ENCODE measurements around the gene UBXN11. TPM values are rescaled to one million over a fixed set of nuclear protein-coding genes. Genes with fewer than 3 reads are reported as not detected.

Gene UBXN11
- total RNA-seq, 1 donor from 2014 or later, result 12.8 TPM

- H3K27ac ChIP-seq (ENCODE audit: low read depth, low read length), result no peak overlapping the region
Measured at GRCh38 chr1:26307363-26307781, 936 bp upstream of the UBXN11 start.

GRCh38 chr1:26305667-26306289, 658 bp downstream of the UBXN11 start:
- Histone ChIP-seq H3K4me3 (ENCODE audit: insufficient read depth, low read depth, low read length) (peak overlapping the region; percentile 92), H3K9ac (ENCODE audit: low read length) (peak overlapping the region; percentile 90), H3K9me3 (ENCODE audit: insufficient read depth, low read depth, low read length) (no peaks in the 10 kb centered on the region), H3K4me2 (ENCODE audit: low read length) (peak overlapping the region; percentile 95), H3K27ac (ENCODE audit: low read depth, low read length) (peak overlapping the region; percentile 73), H4K20me1 (ENCODE audit: insufficient read depth, low read length) (no peaks in the 10 kb centered on the region), H3K79me2 (ENCODE audit: insufficient read depth, low read length) (peaks cover 7% of the 10 kb centered on the region), H3K27me3 (ENCODE audit: insufficient read depth, low read length) (no peaks in the 10 kb centered on the region), H2AFZ (ENCODE audit: low read depth, low read length) (peak overlapping the region; percentile 98), H3K36me3 (ENCODE audit: insufficient read depth, low read length) (no peaks in the 10 kb centered on the region), H3K4me1 (ENCODE audit: insufficient read depth, low read length) (peaks cover 19% of the 10 kb centered on the region)
- Mint-ChIP-seq H3K36me3 (ENCODE audit: low read depth, unreplicated experiment) (peaks cover 1% of the 10 kb centered on the region), H3K4me1 (ENCODE audit: low read depth, unreplicated experiment) (peaks cover 15% of the 10 kb centered on the region), H3K27me3 (ENCODE audit: low read depth, unreplicated experiment) (no peaks in the 10 kb centered on the region), H3K4me3 (ENCODE audit: unreplicated experiment) (peak overlapping the region; percentile 98), H3K9me3 (ENCODE audit: unreplicated experiment) (no peaks in the 10 kb centered on the region), H3K27ac (ENCODE audit: unreplicated experiment) (peak overlapping the region; percentile 95)
- DNase-seq (ENCODE audit: low read depth) (no peak), FAIRE-seq (no peak)
- TF ChIP-seq EZH2 (IDR thresholded peaks at IDR 0.05; ENCODE audit: insufficient read depth, low read length) (no peak), CTCF (IDR thresholded peaks at IDR 0.05; ENCODE audit: insufficient read depth, low read depth, low read length) (no peak)

More at GRCh38 chr1:26307363-26307781, 936 bp upstream of the UBXN11 start:
- TF ChIP-seq EZH2 (IDR thresholded peaks at IDR 0.05; ENCODE audit: insufficient read depth, low read length) (no peak), CTCF (IDR thresholded peaks at IDR 0.05; ENCODE audit: insufficient read depth, low read depth, low read length) (no peak)
- Mint-ChIP-seq H3K4me3 (ENCODE audit: unreplicated experiment) (peak overlapping the region; percentile 34), H3K27ac (ENCODE audit: unreplicated experiment) (no peak overlapping the region), H3K9me3 (ENCODE audit: unreplicated experiment) (no peaks in the 10 kb centered on the region), H3K36me3 (ENCODE audit: low read depth, unreplicated experiment) (no peaks in the 10 kb centered on the region), H3K4me1 (ENCODE audit: low read depth, unreplicated experiment) (peaks cover 16% of the 10 kb centered on the region), H3K27me3 (ENCODE audit: low read depth, unreplicated experiment) (peaks cover 7% of the 10 kb centered on the region)
- Histone ChIP-seq H3K27me3 (ENCODE audit: insufficient read depth, low read length) (no peaks in the 10 kb centered on the region), H3K4me1 (ENCODE audit: insufficient read depth, low read length) (peaks cover 19% of the 10 kb centered on the region), H3K9me3 (ENCODE audit: insufficient read depth, low read depth, low read length) (no peaks in the 10 kb centered on the region), H4K20me1 (ENCODE audit: insufficient read depth, low read length) (no peaks in the 10 kb centered on the region), H3K9ac (ENCODE audit: low read length) (no peak overlapping the region), H3K36me3 (ENCODE audit: insufficient read depth, low read length) (no peaks in the 10 kb centered on the region), H3K4me2 (ENCODE audit: low read length) (no peak overlapping the region), H3K4me3 (ENCODE audit: insufficient read depth, low read depth, low read length) (no peak overlapping the region), H3K79me2 (ENCODE audit: insufficient read depth, low read length) (peaks cover 7% of the 10 kb centered on the region), H2AFZ (ENCODE audit: low read depth, low read length) (no peak overlapping the region)
- no peak for DNase-seq (ENCODE audit: low read depth)
- FAIRE-seq, result no peak

- Histone ChIP-seq H3K79me2 (ENCODE audit: insufficient read depth, low read length) (peaks cover 7% of the 10 kb centered on the region), H3K27me3 (ENCODE audit: insufficient read depth, low read length) (no peaks in the 10 kb centered on the region), H3K4me2 (ENCODE audit: low read length) (peak overlapping the region; percentile 48), H3K27ac (ENCODE audit: low read depth, low read length) (no peak overlapping the region), H4K20me1 (ENCODE audit: insufficient read depth, low read length) (no peaks in the 10 kb centered on the region), H3K9me3 (ENCODE audit: insufficient read depth, low read depth, low read length) (no peaks in the 10 kb centered on the region), H2AFZ (ENCODE audit: low read depth, low read length) (peak overlapping the region; percentile 20), H3K9ac (ENCODE audit: low read length) (no peak overlapping the region), H3K4me1 (ENCODE audit: insufficient read depth, low read length) (peaks cover 24% of the 10 kb centered on the region), H3K36me3 (ENCODE audit: insufficient read depth, low read length) (no peaks in the 10 kb centered on the region), H3K4me3 (ENCODE audit: insufficient read depth, low read depth, low read length) (no peak overlapping the region)
- no peaks in the 10 kb centered on the region for H3K9me3 Mint-ChIP-seq (ENCODE audit: unreplicated experiment)
- H3K4me1 Mint-ChIP-seq (ENCODE audit: low read depth, unreplicated experiment), result peaks cover 18% of the 10 kb centered on the region
- TF ChIP-seq EZH2 (IDR thresholded peaks at IDR 0.05; ENCODE audit: insufficient read depth, low read length) (no peak), CTCF (IDR thresholded peaks at IDR 0.05; ENCODE audit: insufficient read depth, low read depth, low read length) (no peak)
- FAIRE-seq (no peak), DNase-seq (ENCODE audit: low read depth) (peak; percentile 60)
- H3K4me3 Mint-ChIP-seq (ENCODE audit: unreplicated experiment), result peak overlapping the region; percentile 57
- H3K36me3 Mint-ChIP-seq (ENCODE audit: low read depth, unreplicated experiment), result peaks cover 2% of the 10 kb centered on the region
- H3K27ac Mint-ChIP-seq (ENCODE audit: unreplicated experiment), result peak overlapping the region; percentile 78
- H3K27me3 Mint-ChIP-seq (ENCODE audit: low read depth, unreplicated experiment), result no peaks in the 10 kb centered on the region
Measured at GRCh38 chr1:26302733-26303405, 3.6 kb downstream of the UBXN11 start.

All from astrocyte (in vitro differentiated cells and primary cell).